H7 (cell line): ENCODE results near the gene RUSF1. TPM values are rescaled to one million over a fixed set of nuclear protein-coding genes. Genes with fewer than 3 reads are reported as not detected.
"Not testable (repeated sequence)": the region's sequence is repeated elsewhere in the genome, so short reads cannot be mapped to it uniquely, and the experiment has no call there.

Experiments
- DNase-seq: peaks from one replicate; pipeline ENCODE4 v3.0.0; 2012
- H3K27me3 ChIP-seq: 2 replicates; pipeline ENCODE4 v1.6.0; 2011; ENCODE audit warnings: mild to moderate bottlenecking, low read length; ENCODE audit not compliant: control insufficient read depth, insufficient read depth
- H3K36me3 ChIP-seq: replicated peaks from 2 replicates; pipeline ENCODE4 v1.5.1; 2011; ENCODE audit warnings: low read length; ENCODE audit not compliant: control insufficient read depth, insufficient read depth
- H3K4me3 ChIP-seq: 2 replicates; pipeline ENCODE4 v1.5.1; 2011; ENCODE audit warnings: low read depth, mild to moderate bottlenecking, control low read depth, low read length, moderate library complexity; ENCODE audit not compliant: insufficient read depth
- total RNA-seq: library from RNA; depleted of rRNA; stranded (reverse); fragments of >200 nt; shearing (Covaris generic); gene quantifications from 2 replicates; pipeline ENCODE4 v1.2.3, GENCODE V29; 2014; rRNA removed

RUSF1 gene
- 44.7 and 66.9 TPM in 2 replicates for total RNA-seq

DNA sequence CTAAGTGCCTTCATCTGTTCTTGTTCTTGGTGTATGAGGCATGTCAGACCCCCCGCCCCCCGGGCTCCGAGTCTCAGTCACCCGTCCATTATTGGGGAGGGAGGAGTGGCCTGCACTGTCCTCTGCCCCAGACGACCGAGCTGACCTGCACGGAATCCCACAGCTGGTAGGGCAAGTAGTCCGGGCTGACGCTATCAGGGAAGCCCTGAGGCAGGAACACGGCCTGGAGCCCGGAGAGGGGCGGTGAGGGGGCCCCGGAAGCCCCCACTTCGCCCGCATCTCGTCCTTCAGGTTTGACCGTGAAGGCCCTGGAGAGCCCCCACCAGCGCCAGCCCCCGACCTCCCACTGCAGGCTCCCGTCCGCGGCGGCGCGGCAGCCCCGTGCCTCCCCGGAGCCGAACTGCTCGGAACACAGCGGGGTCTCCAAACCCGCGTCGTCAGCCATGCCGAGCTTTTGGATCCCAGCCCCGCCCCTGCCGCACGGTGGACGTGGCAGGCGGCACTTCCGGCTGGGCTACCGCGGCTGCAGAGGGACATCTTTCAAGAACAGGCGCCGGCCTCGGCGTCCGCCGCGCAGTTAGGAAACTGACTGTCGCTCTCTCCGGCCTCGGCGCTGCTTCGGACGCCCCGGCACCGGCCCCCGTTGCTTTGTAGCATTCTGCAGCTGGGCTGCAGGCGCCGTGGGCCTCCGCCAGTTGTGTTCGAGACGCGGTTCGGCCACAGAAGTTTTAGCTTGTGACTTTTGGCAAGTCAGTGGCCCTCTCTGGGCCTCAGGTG is at the start of gene RUSF1:
RUSF1 (minus strand) TSS at position 463 of the 777 bp plus-strand sequence; CDS start at position 445, 18 bp downstream.
- DNase-seq = peak; percentile 95
- Histone ChIP-seq H3K4me3 (peak within 1 kb of the TSS; percentile 94), H3K27me3 (no peaks in the 10 kb centered on the region), H3K36me3 (no peaks in the 10 kb centered on the region)

GRCh38 chr16:31542763-31543162 is 34.6 kb upstream of the RUSF1 start:
- no peak overlapping the region for H3K4me3 ChIP-seq
- H3K36me3 ChIP-seq = no peaks in the 10 kb centered on the region
- H3K27me3 ChIP-seq = no peaks in the 10 kb centered on the region
- no peak for DNase-seq

- not testable (repeated sequence) for H3K27me3 ChIP-seq, DNase-seq, H3K36me3 ChIP-seq, H3K4me3 ChIP-seq
Measured at GRCh38 chr16:31539762-31540161, 31.6 kb upstream of the RUSF1 start.

GRCh38 chr16:31538243-31538598 is 30.0 kb upstream of the RUSF1 start:
- H3K36me3 ChIP-seq, DNase-seq, H3K27me3 ChIP-seq: not testable (repeated sequence)

DNA sequence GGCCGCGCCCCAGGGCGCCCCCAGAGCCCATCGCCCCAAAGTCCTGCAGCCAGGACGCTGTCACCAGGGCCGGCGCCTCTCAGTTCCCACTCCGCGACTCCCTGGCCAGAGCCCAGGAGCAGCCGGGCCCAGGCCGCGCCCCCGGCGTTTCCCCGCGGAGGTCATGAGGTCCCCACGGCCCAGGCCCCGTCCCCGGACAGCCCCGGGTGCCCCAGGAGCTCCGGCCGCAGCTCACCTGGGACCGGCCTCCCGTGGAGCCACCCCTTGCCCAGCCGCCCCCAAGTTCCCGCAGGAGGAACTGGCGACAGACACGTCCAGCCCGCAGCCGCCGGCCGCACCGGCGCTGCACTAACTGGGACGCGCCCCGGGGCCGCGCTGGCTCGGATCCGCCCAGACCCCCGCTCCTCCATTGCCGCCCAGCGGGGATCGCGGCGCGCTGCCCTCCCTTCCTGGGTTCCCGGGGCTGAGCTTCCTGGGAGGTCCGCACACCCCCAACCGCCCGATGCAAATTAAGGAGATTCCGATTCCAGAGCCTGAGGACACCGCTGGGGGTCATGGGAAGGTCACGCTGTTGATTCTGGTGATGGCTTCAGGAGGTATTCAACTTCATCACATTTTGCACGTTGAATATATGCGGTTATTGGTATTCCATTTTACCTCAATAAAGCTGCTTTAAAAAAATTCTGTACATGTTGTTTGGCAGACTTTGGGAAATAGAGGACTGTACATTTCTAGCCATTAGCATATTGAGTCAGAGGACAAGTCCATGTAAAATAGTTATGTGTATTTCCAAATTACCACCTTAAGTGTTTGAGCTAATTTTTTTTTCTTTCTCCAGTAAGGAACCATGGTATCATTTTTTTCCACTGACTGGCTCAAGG is 29.4 kb upstream of the RUSF1 start:
- peak; percentile 82 for DNase-seq
- Histone ChIP-seq H3K27me3 (peaks cover 7% of the 10 kb centered on the region), H3K4me3 (peak overlapping the region; percentile 39), H3K36me3 (no peaks in the 10 kb centered on the region)

More at GRCh38 chr16:31538243-31538598, 30.0 kb upstream of the RUSF1 start:
- H3K4me3 ChIP-seq = not testable (repeated sequence)

DNA sequence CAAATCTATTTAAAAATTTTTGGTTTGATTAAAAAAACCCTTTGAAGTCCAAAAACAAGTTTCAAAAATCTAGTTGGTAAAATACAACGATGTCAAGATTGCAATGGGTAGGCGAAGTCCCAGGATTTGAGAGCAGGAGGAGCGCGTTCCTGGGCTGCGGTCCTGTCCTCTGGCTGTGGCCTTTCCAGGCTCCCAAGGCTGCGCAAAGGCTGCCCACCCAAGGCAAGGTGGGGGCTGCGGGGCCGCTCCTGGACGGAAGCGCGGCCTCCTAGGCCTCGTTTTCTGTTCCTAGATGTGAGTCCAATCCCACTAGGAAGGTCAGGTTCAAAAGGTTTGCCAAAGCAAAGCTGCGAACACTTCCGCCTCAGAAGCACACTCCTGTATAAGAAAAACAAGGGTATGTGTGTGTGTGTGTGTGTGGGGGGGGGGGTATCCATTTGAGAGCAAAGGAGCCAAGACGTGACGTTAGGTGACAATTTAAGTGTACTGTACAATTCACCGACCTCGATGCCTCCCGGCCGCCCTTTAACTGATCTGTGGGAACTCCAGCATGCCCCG is 28.7 kb upstream of the RUSF1 start:
- peak overlapping the region; percentile 39 for H3K4me3 ChIP-seq
- no peaks in the 10 kb centered on the region for H3K36me3 ChIP-seq
- peaks cover 7% of the 10 kb centered on the region for H3K27me3 ChIP-seq
- DNase-seq = no peak

GRCh38 chr16:31535737-31536136 is 27.5 kb upstream of the RUSF1 start:
- no peaks in the 10 kb centered on the region for H3K36me3 ChIP-seq
- H3K27me3 ChIP-seq = peaks cover 13% of the 10 kb centered on the region
- no peak overlapping the region for H3K4me3 ChIP-seq
- DNase-seq = no peak

- DNase-seq = no peak
- Histone ChIP-seq H3K36me3 (no peaks in the 10 kb centered on the region), H3K4me3 (no peak overlapping the region), H3K27me3 (peaks cover 40% of the 10 kb centered on the region)
Measured at GRCh38 chr16:31532896-31533295, 24.7 kb upstream of the RUSF1 start.

DNA sequence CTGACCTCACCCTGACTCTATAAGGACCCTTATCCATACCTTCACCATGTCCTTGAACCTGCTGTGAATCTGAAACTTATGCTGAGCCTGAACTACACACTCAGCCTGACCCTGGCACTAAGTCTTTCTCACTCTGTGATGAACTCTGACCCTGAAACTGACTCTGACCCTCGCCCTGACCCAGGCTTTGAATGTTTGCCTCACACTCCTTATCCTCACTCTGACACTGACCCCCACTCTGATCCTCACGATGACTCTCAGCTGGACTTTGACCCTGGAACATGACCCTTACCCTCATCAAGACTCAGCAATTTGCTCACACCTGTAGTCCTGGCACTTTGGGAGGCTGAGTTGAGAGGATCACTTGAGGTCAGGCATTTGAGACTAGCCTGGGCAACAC is 23.9 kb upstream of the RUSF1 start:
- no peak overlapping the region for H3K4me3 ChIP-seq
- no peaks in the 10 kb centered on the region for H3K36me3 ChIP-seq
- DNase-seq = no peak
- H3K27me3 ChIP-seq = peaks cover 37% of the 10 kb centered on the region

DNA sequence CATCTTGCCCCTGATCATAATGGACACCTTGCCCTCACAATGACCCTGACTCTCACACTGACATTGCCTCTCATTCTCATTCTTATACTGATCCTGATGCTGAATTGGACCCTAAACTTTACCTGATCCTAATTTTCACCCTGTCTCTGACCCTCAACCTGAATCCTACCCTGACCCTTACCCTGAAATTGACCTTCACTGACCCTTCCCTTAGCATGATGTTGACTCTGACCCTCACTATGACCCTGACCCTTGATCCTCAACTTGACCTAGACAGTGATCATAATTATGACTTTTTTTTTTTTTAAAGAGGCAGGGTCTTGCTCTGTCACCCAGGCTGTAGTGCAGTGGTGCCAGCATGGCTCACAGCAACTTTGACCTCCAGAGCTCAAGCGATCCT is 22.9 kb upstream of the RUSF1 start:
- Histone ChIP-seq H3K4me3 (no peak overlapping the region), H3K36me3 (no peaks in the 10 kb centered on the region), H3K27me3 (peaks cover 33% of the 10 kb centered on the region)
- DNase-seq = no peak

DNA sequence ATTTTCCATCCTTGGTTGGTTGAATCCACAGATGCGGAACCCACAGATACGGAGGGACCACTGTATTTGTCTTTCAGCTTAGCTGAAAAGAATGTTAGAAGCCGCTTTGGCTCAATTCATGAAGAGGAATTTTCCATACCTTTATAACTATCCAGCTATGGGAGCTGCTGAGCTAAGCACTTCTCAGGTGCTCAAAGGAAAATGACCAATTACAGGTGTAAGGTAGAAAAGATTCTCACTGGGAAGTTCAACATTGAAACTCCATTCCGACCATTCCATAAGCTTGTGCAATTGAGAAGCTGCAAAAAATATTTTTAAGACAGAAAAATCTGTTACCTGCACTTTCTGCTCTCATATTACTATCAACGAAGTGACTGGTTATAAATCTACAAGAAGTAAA is 22.2 kb upstream of the RUSF1 start:
- no peak for DNase-seq
- H3K36me3 ChIP-seq = no peaks in the 10 kb centered on the region
- H3K27me3 ChIP-seq = peaks cover 33% of the 10 kb centered on the region
- H3K4me3 ChIP-seq = no peak overlapping the region

DNA sequence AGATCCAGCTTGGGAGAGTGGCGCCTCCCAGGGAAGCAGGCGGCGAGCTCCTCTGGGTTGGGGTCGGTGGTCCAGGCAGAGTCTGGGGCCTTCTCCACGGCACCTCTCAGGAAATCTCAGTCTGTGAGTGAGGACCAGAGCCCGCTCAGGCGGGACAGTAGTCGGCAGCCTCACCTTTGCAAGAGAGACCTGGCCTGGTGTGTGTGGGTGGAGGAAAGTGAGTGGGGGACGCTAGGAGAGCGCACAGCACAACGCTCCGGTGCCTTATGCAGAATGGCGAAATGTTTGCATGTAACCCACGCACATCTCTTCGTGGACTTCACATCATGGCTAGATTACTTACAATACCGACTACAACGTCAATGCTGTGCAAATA is 21.7 kb upstream of the RUSF1 start:
- no peak for DNase-seq
- Histone ChIP-seq H3K27me3 (peaks cover 33% of the 10 kb centered on the region), H3K4me3 (peak overlapping the region; percentile 50)

DNA sequence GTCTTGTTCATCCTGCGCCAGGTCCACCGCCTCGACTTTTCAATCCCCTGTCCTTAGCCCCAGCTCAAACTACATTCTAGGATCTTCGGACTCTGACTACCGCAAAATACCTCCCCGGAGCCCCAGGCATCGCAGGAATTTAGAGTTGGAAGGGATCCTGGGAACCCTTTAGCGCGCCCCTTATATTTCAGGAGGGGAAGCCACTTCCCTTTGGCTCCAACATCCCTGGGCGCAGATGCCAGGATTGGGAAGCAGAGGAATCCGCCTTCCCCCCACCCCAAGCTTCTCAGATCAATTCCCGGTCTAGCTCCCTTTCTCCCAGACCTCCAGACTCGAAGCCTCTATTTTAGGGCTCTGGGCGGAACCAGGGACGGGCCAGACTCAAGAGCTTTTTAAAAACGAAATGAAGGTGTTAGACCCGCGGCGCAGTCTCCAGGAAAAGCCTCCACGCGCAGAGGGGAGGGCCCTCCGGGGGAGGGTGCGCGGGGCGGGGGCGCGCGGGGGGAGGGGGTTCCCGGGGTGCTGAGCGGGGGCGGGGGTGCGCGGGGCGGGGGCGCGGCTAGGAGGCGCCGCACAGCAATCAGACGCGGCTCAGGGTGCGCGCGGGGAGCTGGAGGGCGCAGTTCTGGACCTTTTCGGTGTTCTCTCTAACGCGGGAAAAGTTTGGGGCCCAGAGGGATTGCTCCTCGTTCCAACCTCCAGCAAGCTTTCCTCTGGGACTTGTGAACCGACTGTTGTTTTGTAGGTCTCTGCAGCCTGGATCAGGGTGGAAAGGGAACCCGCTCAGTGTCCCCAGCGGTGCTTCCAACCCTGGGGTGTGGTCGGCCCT is 21.1 kb upstream of the RUSF1 start:
- Histone ChIP-seq H3K4me3 (peak overlapping the region; percentile 50), H3K27me3 (peaks cover 33% of the 10 kb centered on the region), H3K36me3 (no peaks in the 10 kb centered on the region)
- DNase-seq = peak; percentile 80

More for the DNA sequence above, 21.7 kb upstream of the RUSF1 start:
- H3K36me3 ChIP-seq = no peaks in the 10 kb centered on the region

- H3K4me3 ChIP-seq = peak overlapping the region; percentile 50
Measured at GRCh38 chr16:31528523-31529107, 20.4 kb upstream of the RUSF1 start.

More at GRCh38 chr16:31528523-31529107, 20.4 kb upstream of the RUSF1 start:
- H3K27me3 ChIP-seq = peaks cover 33% of the 10 kb centered on the region
- peak; percentile 42 for DNase-seq
- H3K36me3 ChIP-seq = no peaks in the 10 kb centered on the region
